DOHH2 (cell line): Measurements from ENCODE around the gene OSTF1.

Experiments used
- H3F3A ChIP-seq: fragments of 200-600 bp; sonication (generic), shearing (Covaris generic); 2 replicates; pipeline ENCODE4 v1.6.0; 2016; ENCODE audit warnings: antibody characterized with exemption, mild to moderate bottlenecking; ENCODE audit not compliant: control insufficient read depth, insufficient read depth
- H3K27ac ChIP-seq: fragments of 200-600 bp; sonication (generic); 2 replicates; pipeline ENCODE4 v1.5.1; 2014; ENCODE audit warnings: low read depth, mild to moderate bottlenecking, low read length, moderate library complexity
- H3K27me3 ChIP-seq: fragments of 200-600 bp; sonication (generic); 2 replicates; pipeline ENCODE4 v1.6.1; 2014; ENCODE audit warnings: mild to moderate bottlenecking, low read length, mixed read lengths; ENCODE audit not compliant: control insufficient read depth
- H3K36me3 ChIP-seq: fragments of 200-600 bp; sonication (generic); 2 replicates; pipeline ENCODE4 v1.6.1; 2014; ENCODE audit warnings: mild to moderate bottlenecking, low read length, moderate library complexity, mixed read lengths; ENCODE audit not compliant: control insufficient read depth
- H3K4me1 ChIP-seq: fragments of 200-600 bp; sonication (generic); 2 replicates; pipeline ENCODE4 v1.6.1; 2014; ENCODE audit warnings: mild to moderate bottlenecking, low read length, mixed read lengths; ENCODE audit not compliant: control insufficient read depth
- H3K4me2 ChIP-seq: fragments of 200-600 bp; sonication (generic); 2 replicates; pipeline ENCODE4 v1.6.0; 2014; ENCODE audit warnings: mild to moderate bottlenecking, low read length, moderate library complexity
- H3K4me3 ChIP-seq: fragments of 200-600 bp; sonication (generic); 2 replicates; pipeline ENCODE4 v1.5.1; 2014; ENCODE audit warnings: mild to moderate bottlenecking, low read length, mixed read lengths
- H3K79me2 ChIP-seq: fragments of 200-600 bp; sonication (generic); 2 replicates; pipeline ENCODE4 v1.6.1; 2014; ENCODE audit warnings: mild to moderate bottlenecking, low read length, mixed read lengths; ENCODE audit not compliant: control insufficient read depth
- H3K9me2 ChIP-seq: fragments of 200-600 bp; sonication (generic); replicated peaks from 2 replicates; pipeline ENCODE4 v1.6.1; 2014; ENCODE audit warnings: mild to moderate bottlenecking, low read length, mixed read lengths; ENCODE audit not compliant: control insufficient read depth
- H3K9me3 ChIP-seq: fragments of 200-600 bp; sonication (generic); 2 replicates; pipeline ENCODE4 v1.6.1; 2014; ENCODE audit warnings: antibody characterized with exemption, low read length, mixed read lengths; ENCODE audit not compliant: control insufficient read depth, insufficient read depth
- H4K20me1 ChIP-seq: fragments of 200-600 bp; sonication (generic); 2 replicates; pipeline ENCODE4 v1.6.0; 2014; ENCODE audit warnings: low read depth, mild to moderate bottlenecking, antibody characterized with exemption, low read length, moderate library complexity; ENCODE audit not compliant: control insufficient read depth, insufficient read depth
- CTCF ChIP-seq: fragments of 200-600 bp; sonication (generic); IDR thresholded peaks from one replicate; pipeline ENCODE4 v1.5.1; 2014; ENCODE audit warnings: antibody characterized with exemption, mild to moderate bottlenecking, low read depth, low read length; ENCODE audit not compliant: poor library complexity, severe bottlenecking
- EZH2phosphoT487 ChIP-seq: fragments of 200-600 bp; sonication (generic); IDR thresholded peaks from 2 replicates; pipeline ENCODE4 v1.6.1; 2017; ENCODE audit warnings: borderline replicate concordance, mild to moderate bottlenecking, antibody characterized with exemption, low read length, moderate library complexity, mixed read lengths

OSTF1 gene

GRCh38 chr9:75087824-75088645 is at the start of gene OSTF1, which contains the start of gene NMRK1:
OSTF1 (plus strand) TSS chr9:75088514; CDS start chr9:75088693, 179 bp downstream.
NMRK1 (minus strand) TSS chr9:75088155; CDS start chr9:75083115, 5,040 bp downstream.
- Histone ChIP-seq H3K79me2 (peaks cover 43% of the 10 kb centered on the region), H3K36me3 (peaks cover 2% of the 10 kb centered on the region; the same call in 1 of the 2 replicates), H3K4me1 (peaks cover 31% of the 10 kb centered on the region), H4K20me1 (peaks cover 12% of the 10 kb centered on the region), H3K27ac (peak within 1 kb of the TSS; percentile 76), H3K4me2 (peak within 1 kb of the TSS; percentile 96), H3K4me3 (peak within 1 kb of the TSS; percentile 99), H3K9me3 (no peaks in the 10 kb centered on the region), H3F3A (no peaks in the 10 kb centered on the region), H3K9me2 (no peaks in the 10 kb centered on the region), H3K27me3 (no peaks in the 10 kb centered on the region)
- TF ChIP-seq EZH2phosphoT487 (no peak), CTCF (no peak)

- H3K36me3 ChIP-seq = no peaks in the 10 kb centered on the region
- no peaks in the 10 kb centered on the region for H4K20me1 ChIP-seq
- no peaks in the 10 kb centered on the region for H3K4me1 ChIP-seq
- no peaks in the 10 kb centered on the region for H3K79me2 ChIP-seq
- no peaks in the 10 kb centered on the region for H3K9me2 ChIP-seq
- H3K4me2 ChIP-seq = no peak overlapping the region
- TF ChIP-seq CTCF (no peak), EZH2phosphoT487 (no peak)
- peaks cover 9% of the 10 kb centered on the region; the same call in 1 of the 2 replicates for H3K27me3 ChIP-seq
- H3K4me3 ChIP-seq = no peak overlapping the region
- H3K27ac ChIP-seq = no peak overlapping the region
- no peaks in the 10 kb centered on the region for H3K9me3 ChIP-seq
- H3F3A ChIP-seq = no peaks in the 10 kb centered on the region
Measured at GRCh38 chr9:75039009-75039408, 49.3 kb upstream of the OSTF1 start.

- Histone ChIP-seq H3K27me3 (peaks cover 7% of the 10 kb centered on the region; the same call in 1 of the 2 replicates), H3K4me2 (no peak overlapping the region), H3K9me3 (no peaks in the 10 kb centered on the region), H4K20me1 (no peaks in the 10 kb centered on the region), H3K4me1 (no peaks in the 10 kb centered on the region), H3F3A (no peaks in the 10 kb centered on the region), H3K79me2 (no peaks in the 10 kb centered on the region), H3K4me3 (no peak overlapping the region), H3K9me2 (no peaks in the 10 kb centered on the region), H3K36me3 (no peaks in the 10 kb centered on the region), H3K27ac (no peak overlapping the region)
- TF ChIP-seq CTCF (no peak), EZH2phosphoT487 (no peak)
Measured at GRCh38 chr9:75039801-75040200, 48.5 kb upstream of the OSTF1 start.
